SK-MEL-5 (cell line): ENCODE measurements around the gene KBTBD4. TPM values are rescaled to one million over a fixed set of nuclear protein-coding genes. Genes with fewer than 3 reads are reported as not detected.

Experiments used
- DNase-seq: peaks from one replicate; pipeline ENCODE4 v3.0.0-alpha.2; 2016; ENCODE audit warnings: low read depth, low spot score
- in situ Hi-C: cut with HindIII; loops from 2 replicates; pipeline ENCODE4 v1.10.0; 2016; ENCODE audit warnings: low sequenced_read_pairs, high pct_unique_total_duplicates, low pct_unique_long_range_greater_than_20kb
- total RNA-seq: library from RNA; depleted of rRNA; stranded (reverse); fragments of >200 nt; shearing (Covaris generic); gene quantifications from 2 replicates; pipeline ENCODE4 v1.2.3, GENCODE V29; 2014

KBTBD4 gene
- total RNA-seq, 1 experiment from 2014 or later = 26.5 TPM

- in situ Hi-C loops = no loop called here
- no peak for DNase-seq
These were observed 14.7 kb upstream of the KBTBD4 start for GRCh38 chr11:47593492-47593933.

DNA sequence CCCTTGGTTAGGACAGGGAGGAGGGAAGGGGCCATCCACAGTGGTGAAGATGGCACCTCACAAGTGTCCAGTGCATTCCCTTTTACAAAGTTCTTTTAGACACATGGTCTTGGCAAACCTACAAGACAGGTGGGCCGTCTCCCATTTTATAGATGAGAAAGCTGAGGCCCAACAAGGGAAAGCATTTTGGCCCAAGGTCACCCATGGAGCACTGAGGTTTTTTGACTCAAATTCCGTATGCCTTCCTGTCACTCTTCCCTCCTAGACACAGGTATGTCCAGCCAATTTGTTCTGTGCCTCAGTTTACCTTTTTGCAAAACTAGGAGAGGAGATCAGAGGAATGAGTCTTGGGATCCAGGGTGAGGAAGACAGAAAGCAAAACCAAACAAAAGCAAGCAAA, 14.2 kb upstream of the KBTBD4 start:
- no peak for DNase-seq
- in situ Hi-C loops = no loop called here

DNA sequence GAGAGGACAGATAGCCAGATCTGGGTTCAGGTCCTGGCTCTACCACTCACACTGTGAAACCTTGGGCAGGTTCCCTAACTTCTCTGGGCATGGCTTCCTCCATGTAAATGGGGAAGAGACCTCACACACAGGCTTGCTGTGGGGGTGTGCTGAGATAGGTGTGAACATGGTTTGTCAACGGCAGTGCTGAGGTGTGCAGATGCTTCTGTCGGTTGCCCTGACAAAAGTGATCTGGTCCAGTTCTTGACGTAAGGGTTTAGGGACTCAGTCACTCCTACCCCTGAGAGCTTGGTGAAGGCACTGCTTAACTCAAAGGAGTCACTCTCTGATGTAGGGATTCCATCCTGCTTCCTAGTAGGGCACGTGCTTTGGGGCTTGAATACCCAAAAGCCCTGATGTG, 13.5 kb upstream of the KBTBD4 start:
- in situ Hi-C loops = no loop called here
- DNase-seq = no peak

- no peak for DNase-seq
- in situ Hi-C loops = no loop called here
These were observed 13.0 kb upstream of the KBTBD4 start for GRCh38 chr11:47591764-47592163.

- DNase-seq = no peak
- in situ Hi-C loops = no loop called here
These were observed 11.4 kb upstream of the KBTBD4 start for GRCh38 chr11:47589977-47590861.

GRCh38 chr11:47589584-47589976, 10.8 kb upstream of the KBTBD4 start:
- in situ Hi-C loops = no loop called here
- DNase-seq = no peak

DNA sequence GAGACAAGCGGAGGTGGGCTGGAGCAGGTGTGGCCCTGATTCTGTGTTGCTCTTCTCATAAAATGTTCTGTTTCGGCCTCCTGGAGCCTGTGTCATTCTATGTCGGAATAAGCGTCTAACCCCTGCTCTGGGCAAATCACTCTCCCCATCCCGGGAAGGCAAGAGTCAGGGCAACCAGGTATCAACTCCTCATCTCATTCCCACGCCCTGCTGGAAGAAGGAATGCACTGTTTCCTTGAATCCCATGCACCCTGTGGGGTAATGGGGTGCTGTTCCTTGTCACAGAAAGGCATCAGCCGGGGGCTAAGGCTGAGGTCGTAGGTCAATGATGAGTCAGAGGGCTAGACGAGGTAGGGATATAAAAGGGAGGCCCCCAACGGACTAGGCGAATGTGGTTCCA, 10.3 kb upstream of the KBTBD4 start:
- DNase-seq = no peak
- in situ Hi-C loops = no loop called here

DNA sequence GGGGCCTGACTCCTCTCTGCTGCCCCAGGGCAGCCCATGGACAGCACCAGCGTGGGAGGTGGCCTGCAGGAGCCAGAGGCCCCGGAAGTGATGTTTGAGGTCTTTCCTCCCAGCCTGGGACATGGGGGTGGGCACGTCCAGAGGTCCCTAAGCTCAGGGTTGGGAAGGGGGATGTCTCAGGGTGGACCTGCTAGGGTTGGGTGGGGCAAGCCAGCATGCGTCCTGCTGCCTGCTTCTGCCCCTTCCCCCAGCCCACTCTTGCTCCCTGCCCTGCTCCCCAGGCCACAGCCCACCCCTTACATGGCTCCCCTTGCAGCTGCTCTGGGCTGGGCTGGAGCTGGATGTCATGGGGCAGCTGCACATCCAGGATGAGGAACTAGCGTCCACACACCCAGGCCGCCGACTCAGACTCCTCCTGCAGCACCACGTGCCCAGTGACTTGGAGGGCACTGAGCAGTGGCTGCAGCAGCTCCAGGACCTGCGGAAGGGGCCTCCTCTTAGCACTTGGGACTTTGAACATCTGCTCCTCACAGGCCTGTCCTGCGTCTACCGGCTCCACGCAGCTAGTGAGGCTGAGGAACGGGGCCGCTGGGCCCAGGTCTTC, 9.1 kb upstream of the KBTBD4 start:
- no peak for DNase-seq
- in situ Hi-C loops = no loop called here

DNA sequence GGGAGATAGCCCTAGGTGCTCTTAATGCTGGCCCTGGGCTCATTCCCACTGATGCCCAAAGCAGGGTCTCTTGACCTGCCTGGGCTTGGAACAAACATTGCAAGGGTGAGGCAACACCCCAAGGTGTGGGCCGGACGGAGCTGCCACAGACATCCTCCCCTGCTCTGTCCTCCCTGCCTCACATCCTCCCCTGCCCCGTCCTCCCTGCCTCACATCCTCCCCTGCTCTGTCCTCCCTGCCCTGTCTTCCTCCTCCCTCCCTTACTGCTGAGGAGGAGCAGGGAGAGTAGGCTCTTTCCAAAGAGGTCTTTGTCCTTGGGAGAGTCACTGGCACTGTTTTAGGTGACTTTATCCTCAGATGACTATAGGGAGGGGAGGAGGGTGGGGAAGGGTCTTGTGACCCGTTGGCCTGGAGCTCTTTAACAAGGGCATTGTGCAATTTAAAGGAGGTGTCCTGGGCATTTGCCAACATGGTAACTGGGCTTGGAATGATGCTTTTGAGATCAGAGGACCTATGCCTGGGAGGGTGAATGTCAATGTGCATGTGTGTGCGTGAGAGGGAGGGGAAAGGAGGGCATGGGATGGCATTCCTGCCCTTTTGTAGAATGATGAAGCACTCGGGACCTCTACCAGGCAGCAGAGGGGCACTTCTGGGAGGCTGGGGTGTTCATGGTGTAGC, 8.4 kb upstream of the KBTBD4 start:
- peak; percentile 93 for DNase-seq
- in situ Hi-C loops = no loop called here

- DNase-seq = no peak
- in situ Hi-C loops = no loop called here
These were observed 7.5 kb upstream of the KBTBD4 start, which contains the start of gene FAM180B for GRCh38 chr11:47586098-47586855. TSS of gene FAM180B (plus strand) at chr11:47586678. CDS start at chr11:47586769, 91 bp downstream.

DNA sequence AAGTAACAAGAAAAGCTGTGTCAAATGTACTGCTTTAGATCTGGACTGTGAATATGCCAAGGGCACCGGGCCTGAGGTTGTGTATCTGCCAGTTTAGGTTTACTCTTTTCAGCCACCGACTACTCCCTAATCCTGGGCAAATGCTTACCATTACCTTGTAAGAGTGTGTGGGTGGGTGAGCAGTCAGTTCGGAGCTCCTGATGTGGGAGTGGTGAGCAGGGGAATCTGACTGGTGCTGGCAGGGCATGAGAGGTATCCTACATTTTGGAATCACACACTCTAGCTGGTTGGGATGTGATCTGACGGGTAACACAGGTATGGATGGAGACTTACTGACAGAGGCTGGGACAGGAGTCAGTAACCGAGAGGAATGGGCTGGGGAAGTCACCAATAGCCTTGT, 5.1 kb upstream of the KBTBD4 start:
- in situ Hi-C loops = no loop called here
- DNase-seq = no peak

- in situ Hi-C loops = no loop called here
- no peak for DNase-seq
These were observed 1.2 kb downstream of the KBTBD4 start for GRCh38 chr11:47577460-47578041.

GRCh38 chr11:47573321-47573720, 5.4 kb downstream of the KBTBD4 start:
- DNase-seq = no peak
- in situ Hi-C loops = no loop called here

- DNase-seq = no peak
- in situ Hi-C loops = no loop called here
These were observed 6.0 kb downstream of the KBTBD4 start for GRCh38 chr11:47572715-47573255.

DNA sequence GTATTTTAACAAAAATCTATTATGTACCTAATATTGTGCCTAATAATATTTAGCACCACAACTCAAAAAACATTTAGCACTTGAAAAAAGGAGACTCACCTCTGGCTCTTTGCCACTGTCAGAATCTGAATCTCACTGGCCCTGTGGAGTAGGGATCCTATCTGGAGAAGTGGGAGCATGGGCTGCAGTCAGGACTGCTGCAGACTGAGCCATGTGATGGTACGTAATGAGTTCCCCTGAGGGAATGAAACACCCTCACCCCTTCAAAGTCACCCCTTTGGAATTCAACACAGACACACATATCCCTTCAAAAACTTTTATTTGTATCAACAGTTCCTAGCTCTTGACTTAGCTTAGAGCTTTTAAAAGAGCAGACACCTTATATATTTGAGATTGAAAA, 6.9 kb downstream of the KBTBD4 start:
- DNase-seq = no peak

GRCh38 chr11:47571357-47571729, 7.4 kb downstream of the KBTBD4 start:
- DNase-seq = no peak
- in situ Hi-C loops = no loop called here

More for the DNA sequence above, 6.9 kb downstream of the KBTBD4 start:
- in situ Hi-C loops = no loop called here

- in situ Hi-C loops = no loop called here
- DNase-seq = no peak
These were observed 8.0 kb downstream of the KBTBD4 start for GRCh38 chr11:47570651-47571356.
